Measurements from ENCODE around the gene CDK14.

Gene CDK14

DNA sequence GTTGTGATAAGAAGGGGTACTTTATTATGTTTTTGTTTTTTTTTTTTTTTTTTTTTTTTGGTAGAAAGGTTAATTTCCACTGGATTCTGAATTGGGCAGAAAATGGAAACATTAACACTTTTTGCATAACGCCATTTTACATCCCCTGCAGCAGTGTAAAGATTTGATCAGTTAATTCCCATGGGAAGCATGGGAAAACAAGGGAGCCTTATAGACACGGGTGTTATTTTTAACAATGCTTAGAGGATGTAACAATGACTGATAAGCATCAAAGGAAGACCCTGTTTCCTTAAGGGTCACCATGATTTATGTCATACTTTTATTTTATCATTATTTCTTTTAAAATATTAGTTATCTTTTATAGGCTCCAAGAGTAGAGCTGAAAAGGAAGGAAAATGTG, 140.2 kb downstream of the CDK14 start:
- peaks cover 100% of the 10 kb centered on the region for H3K79me2 ChIP-seq (ENCODE audit: low read length)
- H3K9me3 ChIP-seq (replicated peaks; ENCODE audit: insufficient read depth, low read length) = no peaks in the 10 kb centered on the region
- H3K36me3 ChIP-seq (replicated peaks; ENCODE audit: insufficient read depth, low read length) = peaks cover 24% of the 10 kb centered on the region
- no peaks in the 10 kb centered on the region for H3K27me3 ChIP-seq (replicated peaks; ENCODE audit: insufficient read depth, low read length)
- no peak overlapping the region for H2AFZ ChIP-seq (ENCODE audit: low read length)
- H3K4me3 ChIP-seq (ENCODE audit: low read length) = no peak overlapping the region
- DNase-seq = no peak
- H3F3A ChIP-seq (ENCODE audit: insufficient read depth, low read length) = peaks cover 11% of the 10 kb centered on the region; the same call in 1 of the 2 replicates
- H3K27ac ChIP-seq (ENCODE audit: low read length) = peak overlapping the region; percentile 84
- peaks cover 36% of the 10 kb centered on the region for H3K4me1 ChIP-seq (ENCODE audit: low read length)
- no peaks in the 10 kb centered on the region for H3K9me2 ChIP-seq (replicated peaks; ENCODE audit: insufficient read depth, low read length)
- H4K20me1 ChIP-seq (ENCODE audit: insufficient read depth, low read length) = no peaks in the 10 kb centered on the region
- no peak for TF ChIP-seq EZH2phosphoT487 (IDR thresholded peaks at IDR 0.05; ENCODE audit: low read length)
- TF ChIP-seq, protein P1, sequence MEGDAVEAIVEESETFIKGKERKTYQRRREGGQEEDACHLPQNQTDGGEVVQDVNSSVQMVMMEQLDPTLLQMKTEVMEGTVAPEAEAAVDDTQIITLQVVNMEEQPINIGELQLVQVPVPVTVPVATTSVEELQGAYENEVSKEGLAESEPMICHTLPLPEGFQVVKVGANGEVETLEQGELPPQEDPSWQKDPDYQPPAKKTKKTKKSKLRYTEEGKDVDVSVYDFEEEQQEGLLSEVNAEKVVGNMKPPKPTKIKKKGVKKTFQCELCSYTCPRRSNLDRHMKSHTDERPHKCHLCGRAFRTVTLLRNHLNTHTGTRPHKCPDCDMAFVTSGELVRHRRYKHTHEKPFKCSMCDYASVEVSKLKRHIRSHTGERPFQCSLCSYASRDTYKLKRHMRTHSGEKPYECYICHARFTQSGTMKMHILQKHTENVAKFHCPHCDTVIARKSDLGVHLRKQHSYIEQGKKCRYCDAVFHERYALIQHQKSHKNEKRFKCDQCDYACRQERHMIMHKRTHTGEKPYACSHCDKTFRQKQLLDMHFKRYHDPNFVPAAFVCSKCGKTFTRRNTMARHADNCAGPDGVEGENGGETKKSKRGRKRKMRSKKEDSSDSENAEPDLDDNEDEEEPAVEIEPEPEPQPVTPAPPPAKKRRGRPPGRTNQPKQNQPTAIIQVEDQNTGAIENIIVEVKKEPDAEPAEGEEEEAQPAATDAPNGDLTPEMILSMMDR (IDR thresholded peaks at IDR 0.05; ENCODE audit: low read length) = no peak
- no peak for TF ChIP-seq EZH2 (optimal IDR thresholded peaks at IDR 0.05; ENCODE audit: low read depth, low read length)
- H3K9ac ChIP-seq (ENCODE audit: low read length) = peak overlapping the region; percentile 27; the same call in 1 of the 2 replicates
- H3K4me2 ChIP-seq (ENCODE audit: low read depth, low read length) = peak overlapping the region; percentile 76

DNA sequence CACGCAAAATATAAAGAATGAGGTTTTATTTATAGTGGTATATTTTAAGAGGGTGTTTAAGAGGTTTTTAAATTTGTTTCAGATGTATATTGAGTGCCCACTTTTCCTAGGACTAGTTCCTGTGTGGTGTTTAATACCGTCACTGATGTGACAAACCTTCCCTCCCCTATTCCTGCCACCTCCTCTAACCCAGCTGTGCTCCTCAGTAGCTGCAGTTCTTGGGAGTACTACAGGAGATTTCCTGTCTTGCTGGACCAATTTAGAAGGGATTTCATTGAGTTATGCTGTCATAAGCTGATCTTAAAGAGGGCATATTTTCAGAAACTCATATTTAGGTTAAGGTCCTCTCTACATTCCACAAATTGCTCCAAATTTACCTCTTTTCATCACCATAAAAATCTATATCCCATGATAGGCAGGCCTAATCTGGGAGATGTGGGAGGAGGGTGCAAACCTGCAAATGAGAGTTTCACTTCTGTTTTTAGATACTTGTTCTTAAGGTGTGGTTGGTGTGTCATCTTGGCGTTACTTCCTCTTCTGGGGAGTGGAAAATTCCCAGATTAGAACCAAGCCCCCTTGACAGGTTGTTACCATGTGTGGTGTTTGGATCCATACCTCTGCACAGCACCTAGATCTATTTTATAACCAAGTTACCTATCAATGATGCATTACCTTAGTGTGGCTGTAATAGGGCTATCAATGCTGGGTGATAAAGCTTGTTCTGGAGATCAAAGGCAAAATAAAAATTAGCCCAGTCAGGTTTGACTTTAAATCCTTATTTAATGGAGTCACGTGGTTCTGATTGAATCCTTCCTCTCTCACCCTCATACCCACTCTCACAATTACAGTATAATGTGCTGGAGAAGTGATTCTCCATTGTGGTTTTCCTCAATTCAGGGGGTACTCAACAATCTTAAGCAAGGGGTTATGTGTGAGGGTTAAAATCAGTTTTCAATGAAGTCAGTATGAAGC, 141.1 kb downstream of the CDK14 start:
- Histone ChIP-seq H3K4me3 (ENCODE audit: low read length) (peak overlapping the region; percentile 23; the same call in 1 of the 2 replicates), H3K9me3 (replicated peaks; ENCODE audit: insufficient read depth, low read length) (no peaks in the 10 kb centered on the region), H3K27me3 (replicated peaks; ENCODE audit: insufficient read depth, low read length) (no peaks in the 10 kb centered on the region), H3K27ac (ENCODE audit: low read length) (peak overlapping the region; percentile 84), H3F3A (ENCODE audit: insufficient read depth, low read length) (peaks cover 11% of the 10 kb centered on the region; the same call in 1 of the 2 replicates), H2AFZ (ENCODE audit: low read length) (no peak overlapping the region), H3K4me1 (ENCODE audit: low read length) (peaks cover 36% of the 10 kb centered on the region), H3K9me2 (replicated peaks; ENCODE audit: insufficient read depth, low read length) (no peaks in the 10 kb centered on the region), H3K36me3 (replicated peaks; ENCODE audit: insufficient read depth, low read length) (peaks cover 24% of the 10 kb centered on the region), H3K79me2 (ENCODE audit: low read length) (peaks cover 100% of the 10 kb centered on the region), H4K20me1 (ENCODE audit: insufficient read depth, low read length) (no peaks in the 10 kb centered on the region), H3K4me2 (ENCODE audit: low read depth, low read length) (peak overlapping the region; percentile 76), H3K9ac (ENCODE audit: low read length) (peak overlapping the region; percentile 27; the same call in 1 of the 2 replicates)
- TF ChIP-seq EZH2 (optimal IDR thresholded peaks at IDR 0.05; ENCODE audit: low read depth, low read length) (no peak), EZH2phosphoT487 (IDR thresholded peaks at IDR 0.05; ENCODE audit: low read length) (no peak)
- TF ChIP-seq, protein P1 (IDR thresholded peaks at IDR 0.05; ENCODE audit: low read length) = no peak
- peak; percentile 56 for DNase-seq

DNA sequence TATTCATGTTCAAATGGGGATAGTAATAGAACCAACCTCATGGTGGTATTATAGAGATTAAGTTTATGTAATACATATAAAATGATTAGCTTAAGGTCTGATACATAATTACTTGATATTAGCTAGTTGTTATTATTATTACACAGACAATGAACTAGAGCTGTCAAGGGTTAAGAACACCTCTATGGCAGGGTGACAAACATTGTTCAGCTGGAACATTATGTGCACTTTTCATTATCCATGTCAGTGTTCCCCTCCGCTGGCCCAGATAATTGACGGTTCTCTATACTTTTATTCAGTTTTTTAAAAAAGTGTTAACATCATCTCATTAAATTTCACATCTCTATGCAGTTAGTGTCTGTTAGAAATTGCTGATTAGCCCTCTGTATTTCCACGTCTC, 142.1 kb downstream of the CDK14 start:
- H3K4me3 ChIP-seq (ENCODE audit: low read length) = no peak overlapping the region
- TF ChIP-seq, protein P1 (IDR thresholded peaks at IDR 0.05; ENCODE audit: low read length) = no peak
- TF ChIP-seq EZH2phosphoT487 (IDR thresholded peaks at IDR 0.05; ENCODE audit: low read length) = no peak
- no peak for TF ChIP-seq EZH2 (optimal IDR thresholded peaks at IDR 0.05; ENCODE audit: low read depth, low read length)
- peak overlapping the region; percentile 84; the same call in 1 of the 2 replicates for H3K27ac ChIP-seq (ENCODE audit: low read length)
- H3K9me2 ChIP-seq (replicated peaks; ENCODE audit: insufficient read depth, low read length) = no peaks in the 10 kb centered on the region
- H3K4me1 ChIP-seq (ENCODE audit: low read length) = peaks cover 36% of the 10 kb centered on the region
- H3K79me2 ChIP-seq (ENCODE audit: low read length) = peaks cover 100% of the 10 kb centered on the region
- H2AFZ ChIP-seq (ENCODE audit: low read length) = no peak overlapping the region
- peaks cover 11% of the 10 kb centered on the region; the same call in 1 of the 2 replicates for H3F3A ChIP-seq (ENCODE audit: insufficient read depth, low read length)
- DNase-seq = no peak
- no peak overlapping the region for H3K9ac ChIP-seq (ENCODE audit: low read length)
- no peaks in the 10 kb centered on the region for H3K27me3 ChIP-seq (replicated peaks; ENCODE audit: insufficient read depth, low read length)
- H4K20me1 ChIP-seq (ENCODE audit: insufficient read depth, low read length) = no peaks in the 10 kb centered on the region
- H3K4me2 ChIP-seq (ENCODE audit: low read depth, low read length) = no peak overlapping the region
- peaks cover 22% of the 10 kb centered on the region for H3K36me3 ChIP-seq (replicated peaks; ENCODE audit: insufficient read depth, low read length)
- no peaks in the 10 kb centered on the region for H3K9me3 ChIP-seq (replicated peaks; ENCODE audit: insufficient read depth, low read length)
